GM13977 (cell line): ENCODE data around the gene MLPH.

Experiments used
- DNase-seq: peaks from one replicate; pipeline ENCODE4 v3.0.0; 2012; ENCODE audit warnings: low spot score
- CTCF ChIP-seq: IDR thresholded peaks from 2 replicates; pipeline ENCODE4 v1.5.1; 2012; ENCODE audit warnings: mild to moderate bottlenecking, control low read depth; ENCODE audit not compliant: insufficient read depth; ENCODE audit errors: extremely low read depth, missing control alignments
- in situ Hi-C: fragments of 300-500 bp; cut with MboI; formaldehyde crosslinking; loops from one replicate; pipeline ENCODE4 v1.12.0; 2022; ENCODE audit warnings: low sequenced_read_pairs, low pct_unique_long_range_greater_than_20kb, mixed read lengths, inconsistent platforms; ENCODE audit not compliant: unreplicated experiment

MLPH gene

GRCh38 chr2:237596520-237597195, 109.6 kb downstream of the MLPH start:
- TF ChIP-seq CTCF = no peak
- no peak for DNase-seq
- in situ Hi-C loops = no loop called here

GRCh38 chr2:237597196-237598145, 110.4 kb downstream of the MLPH start:
- no peak for TF ChIP-seq CTCF
- no peak for DNase-seq
- in situ Hi-C loops = no loop called here

GRCh38 chr2:237598468-237599208, 111.6 kb downstream of the MLPH start:
- in situ Hi-C loops = no loop called here
- no peak for TF ChIP-seq CTCF
- DNase-seq = no peak

- in situ Hi-C loops = no loop called here
- TF ChIP-seq CTCF = no peak
- DNase-seq = no peak
Observed at GRCh38 chr2:237599465-237600110, 112.5 kb downstream of the MLPH start.

GRCh38 chr2:237600205-237600846, 113.3 kb downstream of the MLPH start:
- TF ChIP-seq CTCF = no peak
- in situ Hi-C loops = no loop called here
- DNase-seq = no peak
